ENCODE results near the gene CPNE2. TPM values are rescaled to one million over a fixed set of nuclear protein-coding genes. Genes with fewer than 3 reads are reported as not detected.

The CPNE2 gene
- polyA plus RNA-seq, 6 donors from 2014 or later: 0.53 to 1.3 (median 0.76) TPM; not detected in 2

DNA sequence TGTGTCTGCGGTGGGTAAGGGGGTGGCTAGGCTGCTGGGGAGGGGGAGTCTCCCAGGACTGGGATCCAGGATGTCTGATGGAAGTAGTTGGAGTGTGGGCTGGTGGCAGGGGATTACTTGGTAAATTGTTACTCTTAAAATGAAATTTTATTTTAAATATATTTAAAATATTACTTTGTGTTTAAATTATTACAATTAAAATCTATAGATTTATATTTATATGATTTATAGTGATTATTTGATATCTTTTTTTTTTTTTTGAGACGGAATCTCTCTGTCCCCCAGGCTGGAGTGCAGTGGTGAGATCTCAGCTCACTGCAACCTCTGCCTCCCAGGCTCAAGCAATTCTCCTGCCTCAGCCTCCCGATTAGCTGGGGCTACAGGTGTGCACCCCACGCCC is 18.6 kb downstream of the CPNE2 start:
- no peaks in the 10 kb centered on the region for H3K9me3 Mint-ChIP-seq
- no peak for DNase-seq

DNA sequence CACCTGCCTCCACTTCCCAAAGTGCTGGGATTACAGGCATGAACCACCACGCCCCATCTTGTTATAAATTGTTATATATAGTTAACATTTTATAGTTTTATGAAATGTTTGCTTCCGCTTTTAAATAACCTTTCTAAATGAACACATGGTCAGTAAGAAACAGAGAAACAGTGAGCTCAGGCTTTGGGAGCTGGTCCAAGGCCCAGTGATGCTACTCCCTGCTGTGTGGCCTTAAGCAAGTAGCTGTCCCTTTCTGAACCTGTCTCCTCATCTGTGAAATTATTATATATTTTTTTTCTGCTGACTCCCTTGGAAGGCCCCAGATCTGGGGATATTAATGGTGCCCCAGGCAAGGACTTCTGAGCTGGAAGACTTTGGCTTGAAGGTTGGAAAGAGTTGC is 19.0 kb downstream of the CPNE2 start:
- ATAC-seq (ENCODE audit: low read depth in 2 of 2) (no peak), DNase-seq (no peak)
- no peaks in the 10 kb centered on the region for H3K36me3 Mint-ChIP-seq
- no peak overlapping the region for H3K27ac Mint-ChIP-seq
- no peak overlapping the region for H3K4me3 Mint-ChIP-seq
- H3K27me3 Mint-ChIP-seq: no peaks in the 10 kb centered on the region
- no peaks in the 10 kb centered on the region for H3K9me3 Mint-ChIP-seq
- H3K4me1 Mint-ChIP-seq: no peaks in the 10 kb centered on the region

More for the DNA sequence above, 18.6 kb downstream of the CPNE2 start:
- Mint-ChIP-seq H3K4me3 (no peak overlapping the region), H3K36me3 (no peaks in the 10 kb centered on the region), H3K4me1 (no peaks in the 10 kb centered on the region), H3K27ac (peak overlapping the region in 1 of 6 donors; percentile 9), H3K27me3 (no peaks in the 10 kb centered on the region)
- ATAC-seq (ENCODE audit: low read depth in 2 of 2): no peak

DNA sequence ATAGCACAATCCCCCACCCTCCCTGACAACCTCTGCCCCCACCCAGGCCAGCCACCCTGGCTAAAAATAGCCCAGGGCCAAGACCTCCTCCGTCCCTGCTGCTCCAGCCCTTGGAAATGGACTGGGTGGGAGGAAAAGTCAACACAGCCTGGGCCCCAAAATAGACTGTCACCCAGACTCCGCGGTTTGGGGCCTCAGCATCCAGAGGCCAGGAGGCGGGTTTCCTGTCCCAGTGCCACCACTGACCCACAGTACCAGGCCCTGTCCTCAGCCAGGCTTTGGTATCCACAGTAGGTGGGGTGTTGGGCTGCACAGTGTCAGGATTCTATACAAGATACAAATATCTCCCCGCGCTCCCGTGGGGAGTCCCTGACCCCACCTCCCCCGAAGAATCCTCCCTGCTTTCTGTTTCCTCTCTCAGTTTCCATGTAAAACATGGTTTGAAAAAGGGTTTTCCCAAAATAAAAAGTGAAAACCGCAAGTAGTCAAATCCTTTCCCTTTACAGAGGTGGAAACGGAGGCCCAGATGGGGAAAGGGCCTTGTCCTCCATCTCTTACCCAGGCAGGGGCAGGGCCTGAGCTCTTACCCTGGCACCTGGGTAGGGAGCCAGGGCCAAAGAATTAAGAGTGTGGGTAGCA is 20.1 kb downstream of the CPNE2 start:
- no peaks in the 10 kb centered on the region for H3K27me3 Mint-ChIP-seq
- H3K36me3 Mint-ChIP-seq: no peaks in the 10 kb centered on the region
- no peak for DNase-seq
- no peaks in the 10 kb centered on the region for H3K4me1 Mint-ChIP-seq
- ATAC-seq (ENCODE audit: low read depth in 2 of 2): no peak
- no peaks in the 10 kb centered on the region for H3K9me3 Mint-ChIP-seq
- no peak overlapping the region for H3K4me3 Mint-ChIP-seq
- no peak overlapping the region for H3K27ac Mint-ChIP-seq

DNA sequence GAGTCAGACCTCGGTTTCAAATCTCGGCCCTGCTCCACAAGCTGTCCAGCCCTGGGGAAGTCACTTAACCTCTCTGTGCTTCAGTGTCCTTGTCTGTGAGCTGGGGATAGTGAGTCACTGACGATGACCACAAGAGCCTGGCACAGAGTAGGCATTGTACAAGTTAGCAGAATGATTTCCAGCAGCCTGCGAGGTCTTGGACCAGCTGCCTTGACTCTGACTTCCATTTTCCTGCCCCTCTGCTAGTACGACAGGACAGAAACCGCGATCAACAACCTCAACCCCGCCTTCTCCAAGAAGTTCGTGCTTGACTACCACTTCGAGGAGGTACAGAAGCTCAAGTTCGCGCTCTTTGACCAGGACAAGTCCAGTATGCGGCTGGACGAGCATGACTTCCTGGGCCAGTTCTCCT is 20.7 kb downstream of the CPNE2 start:
- H3K36me3 Mint-ChIP-seq: no peaks in the 10 kb centered on the region
- no peaks in the 10 kb centered on the region for H3K27me3 Mint-ChIP-seq
- DNase-seq (no peak), ATAC-seq (ENCODE audit: low read depth in 2 of 2) (no peak)
- peaks cover 0 to under 1% (median 0%) of the 10 kb centered on the region in 3 donors for H3K4me1 Mint-ChIP-seq
- H3K4me3 Mint-ChIP-seq: no peak overlapping the region
- peak overlapping the region in 1 of 6 donors; percentile 38 for H3K27ac Mint-ChIP-seq
- no peaks in the 10 kb centered on the region for H3K9me3 Mint-ChIP-seq

DNA sequence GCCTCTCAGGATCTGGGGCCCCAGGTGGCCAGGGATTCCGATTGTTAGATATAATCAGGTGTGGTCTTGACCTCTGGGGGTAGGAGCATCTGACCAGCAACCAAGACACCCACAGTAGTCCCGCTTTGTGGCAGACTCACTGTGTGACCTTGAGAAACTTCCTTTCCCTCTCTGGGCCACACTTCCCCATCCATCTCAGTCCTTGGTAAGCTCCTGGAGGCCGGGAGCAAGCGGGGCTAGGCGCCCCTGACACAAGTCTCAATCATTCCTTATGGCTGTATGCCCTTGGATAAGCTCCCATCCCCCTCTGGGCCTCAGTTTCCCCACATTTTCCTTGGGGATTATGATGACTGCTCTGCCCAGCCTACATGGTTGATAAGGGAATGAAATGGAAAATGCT is 21.3 kb downstream of the CPNE2 start:
- H3K4me1 Mint-ChIP-seq: peaks cover 0 to 1% (median 0%) of the 10 kb centered on the region in 3 donors
- H3K27me3 Mint-ChIP-seq: no peaks in the 10 kb centered on the region
- no peak for ATAC-seq (ENCODE audit: low read depth in 2 of 2)
- H3K4me3 Mint-ChIP-seq: peak overlapping the region in 1 of 8 donors; percentile 29
- no peak overlapping the region for H3K27ac Mint-ChIP-seq
- DNase-seq: no peak
- H3K36me3 Mint-ChIP-seq: no peaks in the 10 kb centered on the region
- no peaks in the 10 kb centered on the region for H3K9me3 Mint-ChIP-seq

DNA sequence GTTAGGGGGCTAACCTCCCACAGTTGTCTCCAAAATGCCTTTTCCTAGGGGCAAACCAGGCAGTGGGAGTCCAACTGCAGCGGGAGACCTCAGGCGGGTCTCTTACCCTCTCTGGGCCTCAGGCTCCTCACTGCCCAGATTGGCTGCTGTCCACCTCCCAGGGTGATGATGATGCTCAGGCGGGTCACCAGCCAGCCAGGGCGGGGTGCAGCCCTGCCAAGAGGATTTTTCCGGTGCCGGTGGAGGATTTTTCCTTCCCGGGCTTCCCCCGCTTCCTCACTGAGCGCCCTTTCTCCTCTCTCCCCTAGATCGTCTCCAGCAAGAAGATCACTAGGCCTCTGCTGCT is 22.8 kb downstream of the CPNE2 start:
- DNase-seq: no peak
- H3K27me3 Mint-ChIP-seq: no peaks in the 10 kb centered on the region
- H3K27ac Mint-ChIP-seq: no peak overlapping the region
- no peak overlapping the region for H3K4me3 Mint-ChIP-seq
- H3K4me1 Mint-ChIP-seq: peaks cover 6 to 9% (median 8%) of the 10 kb centered on the region in 3 donors
- H3K36me3 Mint-ChIP-seq: no peaks in the 10 kb centered on the region
- H3K9me3 Mint-ChIP-seq: no peaks in the 10 kb centered on the region
- no peak for ATAC-seq (ENCODE audit: low read depth in 2 of 2)

DNA sequence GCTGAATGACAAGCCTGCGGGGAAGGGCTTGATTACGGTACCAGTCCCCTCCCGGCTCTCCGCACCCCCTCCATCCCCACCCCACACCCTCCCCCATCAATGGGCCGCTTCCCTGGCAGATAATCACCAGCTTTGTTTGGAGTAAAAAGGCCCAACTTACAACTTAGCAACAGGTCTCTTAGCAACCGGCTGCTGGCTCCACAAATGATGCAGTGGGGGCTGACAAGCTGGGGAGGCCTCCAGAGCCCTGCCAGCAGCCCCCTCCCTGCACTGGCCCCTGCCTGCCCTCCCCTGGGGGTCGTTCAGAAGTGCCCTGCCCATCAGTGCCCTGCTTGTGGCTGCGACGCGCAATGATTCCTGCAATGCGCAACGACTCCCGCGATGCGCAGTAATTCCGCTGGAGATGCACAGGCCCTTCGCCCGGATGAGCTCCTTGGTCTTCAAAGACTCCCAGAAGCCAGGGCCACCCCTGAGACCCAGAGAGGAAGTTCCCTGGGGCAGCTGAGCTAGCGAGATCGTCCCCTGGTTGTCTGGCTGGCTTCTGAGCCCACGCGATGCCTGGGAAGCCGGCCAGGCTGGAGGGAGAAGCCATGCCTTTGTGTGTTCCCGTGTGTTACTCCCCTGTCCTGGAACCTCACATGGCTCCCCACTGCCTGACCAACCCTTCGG is 23.3 kb downstream of the CPNE2 start:
- H3K4me3 Mint-ChIP-seq: no peak overlapping the region
- no peaks in the 10 kb centered on the region for H3K9me3 Mint-ChIP-seq
- H3K27ac Mint-ChIP-seq: no peak overlapping the region
- DNase-seq (no peak), ATAC-seq (ENCODE audit: low read depth in 2 of 2) (no peak)
- H3K27me3 Mint-ChIP-seq: no peaks in the 10 kb centered on the region
- H3K4me1 Mint-ChIP-seq: peaks cover 6 to 9% (median 9%) of the 10 kb centered on the region in 3 donors
- no peaks in the 10 kb centered on the region for H3K36me3 Mint-ChIP-seq

DNA sequence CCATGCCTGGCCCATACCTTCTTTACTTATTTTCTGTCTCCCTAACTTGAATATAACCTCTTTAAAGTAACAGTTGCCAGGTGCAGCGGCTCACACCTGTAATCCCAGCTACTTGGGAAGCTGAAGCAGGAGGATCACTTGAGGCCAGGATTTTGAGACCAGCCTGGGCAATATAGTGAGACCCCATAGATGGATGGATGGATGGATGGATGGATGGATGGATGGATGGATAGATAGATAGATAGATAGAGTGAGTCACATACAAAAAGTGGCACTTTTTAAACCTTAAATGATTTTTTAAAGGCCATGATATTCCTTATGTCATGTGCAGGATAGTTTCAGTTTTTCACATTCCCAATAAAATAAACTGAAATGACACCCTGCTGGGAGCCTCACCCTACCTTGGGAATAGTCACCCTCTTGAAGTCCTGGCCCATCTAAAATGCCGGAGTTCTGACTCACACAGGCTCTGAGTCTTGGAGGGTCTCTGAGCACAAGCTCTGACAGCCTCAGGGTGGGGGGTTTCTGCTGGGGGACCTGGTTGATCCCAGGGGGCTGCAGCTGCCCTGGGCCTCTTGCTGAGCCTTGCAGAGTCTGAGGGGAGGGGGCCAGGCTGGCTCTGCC is 26.2 kb downstream of the CPNE2 start:
- no peaks in the 10 kb centered on the region for H3K36me3 Mint-ChIP-seq
- no peaks in the 10 kb centered on the region for H3K9me3 Mint-ChIP-seq
- H3K4me3 Mint-ChIP-seq: no peak overlapping the region
- ATAC-seq (ENCODE audit: low read depth in 2 of 2): no peak
- DNase-seq: no peak
- H3K4me1 Mint-ChIP-seq: peaks cover 6 to 13% (median 12%) of the 10 kb centered on the region in 3 donors
- H3K27me3 Mint-ChIP-seq: no peaks in the 10 kb centered on the region
- H3K27ac Mint-ChIP-seq: peak overlapping the region in 2 of 6 donors; percentile 42 to 61

DNA sequence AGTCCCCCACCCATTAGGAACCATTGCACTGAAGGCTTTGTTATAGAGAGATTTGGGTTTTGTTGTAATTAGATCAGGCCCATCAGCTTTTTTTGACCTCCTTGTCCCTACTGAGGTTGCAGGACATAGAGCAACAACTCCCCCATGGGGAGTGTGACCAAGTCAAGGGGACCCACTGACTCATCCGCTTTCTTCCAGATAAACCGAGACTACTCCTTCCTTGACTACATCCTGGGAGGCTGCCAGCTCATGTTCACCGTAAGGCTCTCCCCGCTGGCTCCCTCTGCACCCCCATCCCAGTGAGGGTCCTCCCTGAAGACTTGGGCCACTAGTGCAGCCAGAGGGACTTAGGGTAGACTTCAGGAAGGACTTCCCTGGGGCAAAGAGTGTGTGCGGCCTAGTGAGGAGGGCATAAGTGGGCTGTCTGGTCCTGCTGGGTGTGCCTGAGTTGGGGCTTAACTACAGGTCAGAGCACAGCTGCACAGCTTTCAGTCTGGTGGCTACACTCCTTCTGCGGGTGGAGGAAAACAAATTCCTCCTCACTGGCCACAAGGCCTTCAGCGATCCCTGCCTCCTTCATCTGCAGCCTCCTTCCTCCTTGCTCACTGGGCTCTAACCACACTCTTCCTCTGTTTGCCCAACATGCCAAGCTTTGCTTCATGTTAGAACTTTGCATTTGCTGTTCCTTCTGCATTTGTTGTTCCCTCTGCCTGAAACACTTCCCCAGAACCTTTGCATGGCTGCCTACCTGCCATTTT is 31.0 kb downstream of the CPNE2 start:
- DNase-seq: no peak
- H3K4me3 Mint-ChIP-seq: no peak overlapping the region
- H3K27ac Mint-ChIP-seq: no peak overlapping the region
- H3K4me1 Mint-ChIP-seq: peaks cover 14 to 19% (median 17%) of the 10 kb centered on the region in 3 donors
- H3K36me3 Mint-ChIP-seq: no peaks in the 10 kb centered on the region
- ATAC-seq (ENCODE audit: low read depth in 2 of 2): no peak
- H3K9me3 Mint-ChIP-seq: no peaks in the 10 kb centered on the region
- no peaks in the 10 kb centered on the region for H3K27me3 Mint-ChIP-seq

DNA sequence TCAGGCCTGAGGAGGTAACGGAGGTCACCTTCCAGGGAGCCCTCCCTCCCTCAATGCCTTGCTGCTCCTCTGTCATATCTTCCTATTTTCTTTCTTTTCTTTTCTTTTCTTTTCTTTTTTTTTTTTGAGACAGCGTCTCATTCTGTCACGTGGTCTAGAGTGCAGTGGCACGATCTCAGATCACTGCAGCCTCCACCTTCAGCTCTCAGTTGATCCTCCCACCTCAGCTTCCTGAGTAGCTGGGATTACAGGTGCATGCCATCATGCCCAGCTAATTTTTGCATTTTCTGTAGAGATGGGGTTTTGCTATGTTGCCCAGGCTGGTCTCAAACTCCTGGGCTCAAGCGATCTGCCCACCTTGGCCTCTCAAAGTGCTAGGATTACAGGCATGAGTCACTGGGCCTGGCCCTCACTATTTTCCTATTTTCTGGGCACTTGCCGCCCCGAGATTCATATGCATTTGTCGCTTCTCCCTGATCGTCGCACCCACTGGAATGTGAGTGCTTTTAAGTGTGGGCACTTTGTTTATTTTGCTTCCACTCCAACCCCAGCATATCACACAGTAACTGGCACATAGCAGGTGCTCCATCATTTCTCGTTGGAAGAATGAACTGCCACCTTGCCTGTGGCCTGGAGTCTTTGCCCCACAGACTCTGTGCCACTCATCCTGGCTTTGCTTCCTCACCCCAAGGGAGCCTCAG is 31.7 kb downstream of the CPNE2 start:
- peaks cover 20 to 25% (median 21%) of the 10 kb centered on the region in 3 donors for H3K4me1 Mint-ChIP-seq
- ATAC-seq (ENCODE audit: low read depth in 2 of 2): no peak
- H3K4me3 Mint-ChIP-seq: peak overlapping the region in 1 of 8 donors; percentile 52
- no peak overlapping the region for H3K27ac Mint-ChIP-seq
- DNase-seq: no peak
- no peaks in the 10 kb centered on the region for H3K9me3 Mint-ChIP-seq
- H3K36me3 Mint-ChIP-seq: no peaks in the 10 kb centered on the region
- no peaks in the 10 kb centered on the region for H3K27me3 Mint-ChIP-seq

DNA sequence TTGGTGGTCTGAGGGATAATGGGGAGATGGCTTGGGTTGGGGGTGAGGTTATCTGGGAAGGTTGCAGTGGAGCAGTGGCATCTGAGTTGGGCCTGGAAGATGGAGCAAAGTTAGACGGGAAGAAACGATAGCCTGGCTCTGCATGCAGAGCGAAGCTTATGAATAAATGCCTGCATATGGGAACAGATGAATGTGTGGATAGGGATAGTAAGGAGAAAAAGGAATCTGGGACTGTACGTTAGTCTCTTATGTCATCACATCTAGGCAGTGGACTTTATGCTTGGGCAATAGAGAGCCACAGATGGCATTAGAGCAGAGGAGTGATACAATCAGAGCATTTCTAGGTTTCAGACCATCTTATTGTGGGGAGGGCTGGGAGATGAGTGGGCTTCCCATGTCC is 33.0 kb downstream of the CPNE2 start:
- ATAC-seq (ENCODE audit: low read depth in 2 of 2): no peak
- no peaks in the 10 kb centered on the region for H3K27me3 Mint-ChIP-seq
- H3K36me3 Mint-ChIP-seq: no peaks in the 10 kb centered on the region

DNA sequence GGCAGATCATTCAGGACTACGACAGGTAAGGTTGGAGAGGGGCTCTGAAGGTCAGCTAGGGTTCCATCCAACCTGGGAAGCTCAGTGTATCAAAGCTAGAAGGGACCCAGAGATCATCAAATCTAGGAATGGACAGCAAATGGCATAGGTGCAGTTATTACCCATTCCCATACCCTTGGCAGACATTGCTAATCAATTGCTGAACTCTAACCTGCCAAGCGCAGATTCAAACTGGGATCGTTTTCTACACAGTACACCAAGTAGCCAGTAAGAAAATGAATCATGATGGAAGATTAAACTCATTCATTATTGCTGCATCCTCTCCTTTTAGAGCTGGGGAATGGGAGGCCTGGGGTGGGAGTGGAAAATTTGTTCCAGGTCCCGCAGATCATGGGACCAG is 33.6 kb downstream of the CPNE2 start:
- no peaks in the 10 kb centered on the region for H3K27me3 Mint-ChIP-seq
- ATAC-seq (ENCODE audit: low read depth in 2 of 2) (no peak), DNase-seq (no peak)
- H3K36me3 Mint-ChIP-seq: no peaks in the 10 kb centered on the region
- no peak overlapping the region for H3K27ac Mint-ChIP-seq
- H3K9me3 Mint-ChIP-seq: no peaks in the 10 kb centered on the region
- peaks cover 22 to 24% (median 23%) of the 10 kb centered on the region in 3 donors for H3K4me1 Mint-ChIP-seq
- no peak overlapping the region for H3K4me3 Mint-ChIP-seq

More for the DNA sequence above, 33.0 kb downstream of the CPNE2 start:
- Mint-ChIP-seq H3K4me3 (no peak overlapping the region), H3K4me1 (peaks cover 19 to 21% (median 20%) of the 10 kb centered on the region in 3 donors), H3K9me3 (no peaks in the 10 kb centered on the region), H3K27ac (peak overlapping the region in 1 of 6 donors; percentile 49)
- DNase-seq: no peak

DNA sequence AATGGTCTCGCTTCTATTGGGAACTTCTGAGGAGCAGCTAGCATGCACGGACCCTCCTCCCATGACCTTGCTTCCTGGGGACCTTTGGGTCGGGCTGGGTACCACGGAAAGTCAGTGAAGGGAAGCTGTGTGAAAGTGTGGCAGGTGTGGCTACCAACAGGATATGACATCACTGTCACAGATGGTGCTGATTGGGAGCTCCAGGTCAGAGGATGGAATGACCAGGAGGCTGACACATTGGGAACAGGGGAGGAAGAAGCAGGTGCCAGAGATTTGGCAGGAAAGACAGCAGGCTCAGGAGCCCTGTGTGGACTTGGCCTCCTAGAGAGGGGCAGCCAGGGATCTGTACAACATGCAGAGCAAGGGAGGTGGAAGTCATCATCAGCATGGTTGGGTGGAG is 34.0 kb downstream of the CPNE2 start:
- no peak for DNase-seq
- ATAC-seq (ENCODE audit: low read depth in 2 of 2): no peak
- Mint-ChIP-seq H3K9me3 (no peaks in the 10 kb centered on the region), H3K27me3 (no peaks in the 10 kb centered on the region), H3K4me3 (no peak overlapping the region), H3K36me3 (no peaks in the 10 kb centered on the region), H3K27ac (no peak overlapping the region), H3K4me1 (peaks cover 22 to 26% (median 23%) of the 10 kb centered on the region in 3 donors)
